ENCODE measurements around the gene GZF1.

Gene GZF1

DNA sequence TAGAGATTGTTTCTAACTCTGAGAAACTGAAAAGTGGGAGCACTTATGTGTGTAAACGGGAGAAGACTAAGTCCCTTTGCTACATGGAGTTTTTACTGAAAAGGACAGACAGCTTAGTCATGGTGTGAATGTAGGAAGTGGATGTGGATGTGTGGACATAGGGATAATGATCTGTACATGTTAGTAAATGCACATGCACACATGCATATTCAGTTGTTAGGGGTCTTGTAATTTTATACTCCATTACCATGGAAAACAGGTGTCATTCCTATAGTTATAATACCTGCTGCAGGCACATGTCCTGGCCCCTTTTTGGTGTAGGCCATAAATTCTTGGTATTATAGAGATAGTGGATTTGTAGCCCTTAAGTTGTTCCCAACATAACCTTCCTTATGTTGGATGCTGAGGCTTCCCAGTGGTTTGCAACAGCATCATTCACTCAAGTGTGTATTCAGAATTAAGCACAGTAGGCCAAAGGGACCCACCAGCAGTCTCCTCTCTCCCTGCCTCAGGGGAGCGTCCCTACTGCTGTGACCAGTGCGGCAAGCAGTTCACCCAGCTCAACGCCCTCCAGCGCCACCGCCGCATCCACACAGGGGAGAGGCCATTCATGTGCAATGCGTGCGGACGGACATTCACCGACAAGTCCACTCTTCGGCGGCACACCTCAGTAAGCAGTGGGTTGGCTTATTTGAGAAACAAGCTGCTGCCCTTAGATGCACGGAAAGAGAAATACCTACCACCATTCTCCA lies 7.3 kb downstream of the GZF1 start:
- DNase-seq (ENCODE audit: low read depth in 2 of 2): no peak

- no peak for DNase-seq (ENCODE audit: low read depth in 2 of 2)
Measured at GRCh38 chr20:23370274-23370673, 8.3 kb downstream of the GZF1 start.

- DNase-seq (ENCODE audit: low read depth in 2 of 2): no peak
Measured at GRCh38 chr20:23370873-23371272, 8.9 kb downstream of the GZF1 start.

GRCh38 chr20:23371496-23371895 lies 9.5 kb downstream of the GZF1 start:
- DNase-seq (ENCODE audit: low read depth in 2 of 2): no peak

DNA sequence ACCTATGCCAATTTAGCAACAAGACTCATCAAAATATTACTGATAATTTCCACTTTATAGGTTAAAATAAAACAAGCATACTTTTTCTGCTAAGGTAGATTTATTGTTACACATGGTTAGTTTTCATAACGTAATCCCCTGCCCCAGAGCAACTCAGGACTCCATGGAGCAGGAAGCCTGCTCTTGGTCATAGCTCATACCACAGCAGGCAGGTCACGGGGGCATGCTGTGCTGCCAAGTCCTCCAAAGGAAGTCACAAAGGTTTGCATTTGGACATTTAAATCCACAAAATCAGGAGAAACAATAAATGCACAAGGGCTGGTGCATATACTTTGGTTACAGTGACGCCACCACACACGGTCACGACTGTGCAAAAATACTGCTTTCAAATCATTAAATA lies 12.5 kb downstream of the GZF1 start:
- no peak for DNase-seq (ENCODE audit: low read depth in 2 of 2)

DNA sequence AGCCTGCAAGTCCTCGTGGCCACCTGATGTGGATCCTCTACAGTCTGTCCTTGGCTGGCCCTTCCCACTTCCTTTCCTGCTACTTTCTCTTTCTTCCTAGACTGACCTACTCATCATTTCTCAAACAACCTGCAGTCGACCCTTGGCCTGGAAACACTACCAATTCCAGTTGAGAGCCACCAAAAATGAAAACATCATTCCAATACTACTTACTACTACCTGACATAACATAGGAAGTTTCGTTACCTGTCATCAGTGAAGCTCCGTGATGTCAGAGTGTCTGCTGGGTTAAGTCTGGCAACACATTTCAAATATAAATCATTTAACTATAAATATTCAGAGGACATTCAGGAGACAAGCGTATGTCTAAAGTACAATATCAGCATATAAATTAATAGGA lies 13.8 kb downstream of the GZF1 start:
- no peak for DNase-seq (ENCODE audit: low read depth in 2 of 2)

DNA sequence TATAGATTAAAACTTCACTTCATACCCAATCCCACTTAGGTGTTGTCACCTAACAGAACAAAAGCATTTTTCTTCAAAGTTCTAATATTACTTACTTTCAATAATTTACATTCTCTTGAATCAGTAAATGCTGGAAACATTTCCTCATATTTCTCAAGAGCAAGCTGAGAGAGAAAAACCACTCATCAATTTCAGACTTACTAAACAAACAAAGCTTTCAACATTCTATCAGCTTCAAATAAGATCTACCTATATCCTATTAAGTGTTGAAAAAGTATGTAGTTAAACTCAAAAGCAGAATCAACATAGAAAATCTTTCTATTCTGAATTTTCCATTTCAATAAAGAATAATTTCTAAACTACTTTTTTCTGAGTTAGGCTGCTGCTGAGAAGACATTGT lies 17.8 kb downstream of the GZF1 start:
- no peak for DNase-seq (ENCODE audit: low read depth in 2 of 2)

DNA sequence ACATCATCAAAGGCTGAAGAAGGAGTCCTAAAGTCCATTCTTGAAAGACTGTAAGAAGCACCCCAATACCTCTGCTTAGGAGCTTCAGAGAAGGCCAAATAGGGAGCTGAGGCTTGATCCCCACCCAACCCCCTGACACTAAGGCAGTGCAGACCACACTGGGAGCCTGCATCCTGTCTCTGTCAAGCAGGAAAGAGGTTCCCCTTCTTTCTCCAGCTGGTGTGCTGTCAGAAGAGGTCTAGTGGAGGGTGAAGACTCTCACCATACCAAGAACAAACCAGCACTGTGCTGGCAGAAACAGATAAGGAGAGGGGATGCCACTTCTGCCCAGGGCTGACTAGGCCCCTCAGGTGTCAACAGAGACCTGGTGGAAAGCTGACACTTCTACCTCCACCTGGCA lies 19.9 kb downstream of the GZF1 start:
- no peak for DNase-seq (ENCODE audit: low read depth in 2 of 2)

DNA sequence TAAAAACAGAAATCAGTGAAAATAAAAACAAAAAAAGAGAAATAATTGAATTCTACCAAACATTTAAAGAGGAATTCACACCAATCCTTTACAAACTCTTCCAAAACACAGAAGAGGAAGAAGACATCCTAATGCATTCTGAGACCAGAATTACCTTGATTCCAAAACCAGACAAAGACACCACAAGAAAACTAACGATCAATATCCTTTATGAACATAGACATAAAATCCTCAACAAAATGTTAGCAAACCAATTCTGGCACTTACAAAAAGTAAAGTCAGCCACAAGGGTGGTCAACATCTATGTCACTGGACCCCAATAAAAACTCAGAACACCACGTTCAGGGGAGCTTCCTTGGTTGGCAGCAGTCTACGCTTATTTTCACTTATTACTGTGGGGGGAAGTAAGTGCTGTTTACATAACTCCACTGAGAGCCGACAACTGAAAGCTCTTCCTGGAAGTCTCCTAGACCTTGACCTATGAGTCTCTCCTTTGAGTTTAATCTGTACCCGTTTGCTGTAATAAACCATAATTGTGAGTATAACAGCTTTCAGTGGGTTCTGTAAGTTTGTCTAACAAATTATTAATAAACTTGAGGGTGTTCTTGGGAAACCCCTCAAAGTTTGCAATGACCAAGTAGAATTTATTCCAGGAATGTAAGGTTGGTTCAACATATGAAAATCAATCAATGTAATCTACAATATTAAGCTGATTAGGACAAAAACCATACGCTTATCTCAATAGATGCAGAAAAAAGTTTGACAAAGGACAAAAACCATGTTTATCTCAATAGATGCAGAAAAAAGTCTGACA lies 24.5 kb downstream of the GZF1 start:
- DNase-seq (ENCODE audit: low read depth in 2 of 2): no peak

GRCh38 chr20:23387118-23387443 lies 25.1 kb downstream of the GZF1 start:
- no peak for DNase-seq (ENCODE audit: low read depth in 2 of 2)

GRCh38 chr20:23390091-23390774 lies 28.3 kb downstream of the GZF1 start:
- DNase-seq (ENCODE audit: low read depth in 2 of 2): no peak

DNA sequence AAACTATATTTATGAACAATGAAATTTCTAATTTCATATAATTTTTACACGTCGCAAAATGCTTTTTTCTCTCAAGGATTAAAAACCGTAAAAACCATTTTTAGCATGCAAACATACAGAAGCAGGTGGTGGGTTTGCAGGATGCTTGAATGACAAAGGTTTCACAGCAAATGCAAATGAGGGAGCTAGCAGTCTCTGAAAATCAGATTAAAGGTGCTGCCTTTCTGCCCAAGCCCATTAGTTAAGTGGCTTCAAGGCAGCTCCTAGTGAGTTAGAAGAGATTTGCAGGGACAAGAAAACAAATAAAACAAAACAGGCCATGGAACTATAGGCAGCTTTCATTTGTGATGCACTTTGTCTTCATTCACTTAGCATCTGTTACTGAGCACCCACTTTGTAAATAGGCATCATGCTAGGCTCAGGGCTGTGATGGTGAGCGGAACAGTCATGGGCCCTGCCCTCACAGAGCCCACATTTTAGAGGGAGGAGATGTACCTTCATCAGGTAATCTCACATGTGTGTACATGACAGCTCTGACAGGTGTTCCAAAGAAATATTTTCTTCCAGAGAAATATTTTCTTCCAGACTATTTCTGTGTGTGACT lies 29.8 kb downstream of the GZF1 start:
- no peak for DNase-seq (ENCODE audit: low read depth in 2 of 2)

- DNase-seq (ENCODE audit: low read depth in 2 of 2): no peak
Measured at GRCh38 chr20:23393996-23394775, 32.2 kb downstream of the GZF1 start.

DNA sequence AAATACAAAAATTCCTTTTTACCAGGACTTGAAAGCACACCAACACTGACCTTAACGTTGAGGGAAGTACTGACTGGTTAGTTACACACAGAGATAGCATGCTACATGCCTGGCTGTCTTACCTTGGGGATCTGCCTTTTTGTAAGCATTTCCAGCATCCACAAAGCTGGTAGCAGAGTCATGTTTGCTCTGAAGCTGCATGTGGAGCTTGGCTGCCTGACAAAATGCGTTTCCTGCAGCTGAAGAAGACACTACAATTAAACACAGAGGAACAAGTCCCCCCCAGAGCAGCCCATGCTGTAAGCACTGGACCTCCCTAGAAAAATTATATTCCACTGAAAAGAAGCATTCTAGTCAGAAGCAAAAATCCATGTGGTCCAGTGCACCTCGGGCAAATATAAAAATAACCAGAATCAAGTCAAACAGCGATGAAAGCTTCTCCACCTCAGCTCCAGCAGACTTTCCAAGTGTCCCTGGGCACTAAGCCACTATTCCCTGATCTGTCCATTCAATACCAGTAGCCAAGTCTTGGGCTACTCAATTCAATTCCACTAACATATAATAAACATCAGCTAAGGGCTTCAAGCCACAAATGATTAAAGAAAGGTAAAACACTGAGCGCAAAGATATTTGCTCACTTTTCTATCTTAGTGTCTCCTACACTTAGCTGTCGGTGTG lies 35.1 kb downstream of the GZF1 start:
- DNase-seq (ENCODE audit: low read depth in 2 of 2): no peak

- DNase-seq (ENCODE audit: low read depth in 2 of 2): no peak
Measured at GRCh38 chr20:23397961-23398360, 36.0 kb downstream of the GZF1 start.

DNA sequence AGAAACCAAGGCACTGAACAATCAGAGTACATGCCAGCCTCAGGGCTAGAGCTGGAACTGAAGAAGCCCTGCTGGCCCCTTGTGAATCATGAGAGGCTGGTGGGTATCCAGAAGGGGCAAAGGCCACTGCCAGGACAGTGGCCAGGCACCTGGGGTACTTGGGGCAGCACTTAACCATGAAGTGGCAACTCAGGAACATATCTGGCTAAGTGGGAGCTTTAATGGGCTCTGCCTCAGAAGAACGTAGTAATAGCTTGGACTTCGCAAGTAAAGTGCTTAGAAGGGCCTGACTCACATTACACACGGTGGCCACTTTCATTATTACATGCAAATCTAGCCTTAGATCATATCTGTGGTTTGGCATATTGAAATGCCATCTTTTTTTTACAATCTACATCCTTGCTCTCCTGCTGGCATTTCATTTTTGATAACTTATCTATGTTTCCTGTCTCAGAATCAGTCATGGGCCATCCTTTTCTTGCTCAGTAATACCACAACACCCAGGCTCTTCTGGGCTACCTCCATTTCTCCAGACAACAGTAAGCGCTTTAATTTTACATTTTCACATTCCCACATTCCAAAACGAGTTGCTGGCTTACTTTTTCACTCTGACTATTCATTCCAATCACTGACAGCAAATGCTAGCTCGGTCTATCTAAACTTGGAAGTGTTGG lies 37.7 kb downstream of the GZF1 start:
- DNase-seq (ENCODE audit: low read depth in 2 of 2): no peak

DNA sequence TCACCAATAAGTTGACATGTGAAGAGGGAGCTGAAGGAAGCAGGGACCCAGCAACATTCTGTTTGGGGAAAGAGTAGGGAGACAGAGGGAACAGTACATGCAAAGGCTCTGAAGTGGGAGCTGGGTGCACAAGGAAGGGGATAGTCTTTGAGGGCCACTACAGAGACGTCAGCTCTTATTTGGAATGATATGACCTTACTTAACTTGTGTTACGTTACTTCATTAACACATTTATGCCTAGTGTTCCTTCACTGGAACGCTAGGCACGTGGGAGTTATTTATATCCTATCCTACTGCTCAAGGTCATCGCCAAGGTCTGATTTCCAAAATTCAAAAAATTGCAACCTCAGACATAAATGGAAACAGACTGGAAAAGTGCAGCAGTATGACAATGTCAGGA lies 39.1 kb downstream of the GZF1 start:
- DNase-seq (ENCODE audit: low read depth in 2 of 2): no peak

DNA sequence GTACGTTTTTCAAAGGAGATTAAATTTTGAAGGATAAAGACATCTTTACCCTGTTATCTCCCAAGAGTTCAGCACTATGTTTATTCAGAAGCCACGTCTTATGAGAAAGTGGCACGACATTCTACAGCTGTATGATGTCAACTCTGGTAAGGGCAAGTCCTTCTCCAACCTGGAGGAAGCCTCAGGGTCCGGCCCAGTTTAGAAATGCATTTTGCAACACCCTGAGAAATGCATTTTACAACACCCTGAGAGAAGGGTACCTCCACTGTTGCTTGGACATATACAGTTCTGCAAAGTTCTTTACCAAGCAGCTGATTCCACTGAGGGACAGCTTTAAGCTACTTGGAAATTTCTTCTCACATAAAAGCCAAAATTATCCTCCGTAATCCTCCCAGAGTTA lies 41.8 kb downstream of the GZF1 start:
- no peak for DNase-seq (ENCODE audit: low read depth in 2 of 2)

DNA sequence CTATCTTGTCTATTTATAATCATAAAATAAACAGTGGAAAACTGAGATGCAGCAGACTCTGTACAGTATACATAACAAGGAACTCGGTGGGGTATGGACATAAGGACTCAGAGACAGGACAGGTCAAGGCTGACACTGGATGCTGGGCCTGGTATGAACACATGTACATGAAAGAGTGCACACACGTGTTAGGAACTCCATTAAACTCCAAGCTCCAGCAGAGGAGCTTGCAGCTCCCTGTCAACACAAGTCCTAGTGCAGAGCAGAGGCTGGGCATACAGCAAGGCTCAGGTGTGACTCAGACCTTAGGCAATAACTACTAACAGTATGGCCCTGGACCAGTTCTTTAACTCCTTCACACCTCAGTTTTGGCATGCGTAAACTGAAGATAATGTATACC lies 42.2 kb downstream of the GZF1 start:
- no peak for DNase-seq (ENCODE audit: low read depth in 2 of 2)

DNA sequence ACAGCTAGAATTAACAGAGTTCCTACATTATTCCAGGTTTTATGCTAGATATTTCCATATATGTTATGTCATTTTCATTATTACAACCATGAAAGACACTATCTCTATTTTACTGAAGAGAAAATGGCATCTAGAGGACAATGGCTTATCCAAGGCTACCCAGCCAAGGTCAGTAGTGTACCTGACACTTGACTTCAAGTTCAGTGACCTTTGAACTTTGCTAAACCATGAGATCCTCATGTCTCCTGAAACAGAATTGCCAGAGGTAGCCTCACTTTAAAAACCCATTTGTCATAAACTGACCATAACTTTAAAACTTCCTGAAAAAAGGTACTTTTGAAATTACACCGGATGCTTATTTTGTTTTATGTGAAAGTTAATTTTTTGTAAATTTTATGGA lies 44.9 kb downstream of the GZF1 start:
- DNase-seq (ENCODE audit: low read depth in 2 of 2): no peak
